Gastrocnemius medialis (tissue), 4 donors: ENCODE data around the gene ST6GALNAC3. TPM values are rescaled to one million over a fixed set of nuclear protein-coding genes. Genes with fewer than 3 reads are reported as not detected.

ENCODE experiments used
- ATAC-seq, 2 donors: fragments of 150-250 bp; one replicate each; pipeline ENCODE4 v1.9.1; 2016
- DNase-seq, 2 donors: peaks; one replicate each; pipeline ENCODE4 v3.0.0-alpha.2; 2019
- H3K27ac ChIP-seq, 4 donors: fragments of 200-600 bp; sonication (generic); 1 replicate in 1 of 4; 2 replicates in 3 of 4; pipeline ENCODE4 v1.5.1; 2016 to 2018; ENCODE audit warnings: mild to moderate bottlenecking in 2 of 4, moderate library complexity in 1 of 4
- H3K27me3 ChIP-seq, 3 donors: fragments of 200-600 bp; sonication (generic) in 2 of 3; 1 replicate in 1 of 3; 2 replicates in 2 of 3; pipeline versions ENCODE4 v1.5.1 to v1.6.0; 2016 to 2019; ENCODE audit warnings: mild to moderate bottlenecking in 1 of 3, moderate library complexity in 1 of 3
- H3K36me3 ChIP-seq, 2 donors: fragments of 200-600 bp; sonication (generic) in 1 of 2; one replicate each; pipeline ENCODE4 v1.5.1; 2017 to 2018
- H3K4me1 ChIP-seq, 2 donors: fragments of 200-600 bp; sonication (generic) in 1 of 2; one replicate each; pipeline ENCODE4 v1.5.1; 2016 to 2017; ENCODE audit warnings: mild to moderate bottlenecking in 2 of 2
- H3K4me3 ChIP-seq, 4 donors: fragments of 200-600 bp; sonication (generic) in 3 of 4; 1 replicate in 1 of 4; 2 replicates in 3 of 4; pipeline ENCODE4 v1.5.1; 2016 to 2019; ENCODE audit warnings: mild to moderate bottlenecking in 2 of 4
- H3K9me3 ChIP-seq, 3 donors: fragments of 200-600 bp; sonication (generic) in 2 of 3; 1 replicate in 1 of 3; 2 replicates in 2 of 3; pipeline ENCODE4 v1.5.1; 2016 to 2019
- CTCF ChIP-seq, 5 experiments: fragments of 450-650 bp in 3 of 5; fragments of 200-600 bp in 2 of 5; sonication (generic) in 2 of 5; IDR thresholded peaks in 4 of 5; conservative IDR thresholded peaks in 1 of 5; 1 replicate in 4 of 5; 2 replicates in 1 of 5; pipeline ENCODE4 v1.5.1; 2016 to 2019; ENCODE audit warnings: antibody characterized with exemption in 5 of 5, mild to moderate bottlenecking in 3 of 5, moderate library complexity in 3 of 5
- POLR2A ChIP-seq, 2 donors: fragments of 450-650 bp; IDR thresholded peaks; one replicate each; pipeline ENCODE4 v1.6.1; 2017; ENCODE audit warnings: antibody characterized with exemption in 2 of 2, mild to moderate bottlenecking in 2 of 2, moderate library complexity in 2 of 2
- in situ Hi-C, 4 donors: fragments of 200-750 bp; cut with MboI; loops; one replicate each; pipeline versions ENCODE4 v1.15.0 to v1.8.0; 2017; ENCODE audit warnings: low sequenced_read_pairs in 4 of 4
- intact Hi-C: fragments of 100-400 bp; cut with DNase I; formaldehyde crosslinking; loops from one replicate; pipeline ENCODE4 v1.15.1; 2023; ENCODE audit warnings: low total_unique reads
- total RNA-seq, 4 donors: library from RNA; depleted of rRNA; stranded (reverse); fragments of >200 nt; gene quantifications; one replicate each; pipeline versions ENCODE4 v1.1.0 to v1.2.3, GENCODE V29; 2016

The ST6GALNAC3 gene
- total RNA-seq, 4 donors from 2014 or later = 1.7 to 3.9 (median 2.8) TPM

- in situ Hi-C loops = no loop called here
- ATAC-seq (no peak), DNase-seq (no peak)
- Histone ChIP-seq H3K27ac (no peak overlapping the region), H3K4me3 (no peak overlapping the region), H3K9me3 (no peaks in the 10 kb centered on the region), H3K36me3 (no peaks in the 10 kb centered on the region), H3K4me1 (no peaks in the 10 kb centered on the region), H3K27me3 (no peaks in the 10 kb centered on the region)
- TF ChIP-seq CTCF (IDR thresholded peaks at IDR 0.05 in 4 of 5, conservative IDR thresholded peaks at IDR 0.05 in 1 of 5) (no peak), POLR2A (IDR thresholded peaks at IDR 0.05) (no peak)
- intact Hi-C loops = no loop called here
These were observed 509.4 kb downstream of the ST6GALNAC3 start for GRCh38 chr1:76583875-76584477.

GRCh38 chr1:76585980-76586674 is 511.6 kb downstream of the ST6GALNAC3 start:
- in situ Hi-C loops = no loop called here
- H3K27ac ChIP-seq = no peak overlapping the region
- DNase-seq (no peak), ATAC-seq (no peak)
- no peaks in the 10 kb centered on the region for H3K36me3 ChIP-seq
- H3K4me3 ChIP-seq = no peak overlapping the region
- no peak for TF ChIP-seq CTCF (IDR thresholded peaks at IDR 0.05 in 4 of 5, conservative IDR thresholded peaks at IDR 0.05 in 1 of 5)
- no peaks in the 10 kb centered on the region for H3K27me3 ChIP-seq
- no peaks in the 10 kb centered on the region for H3K9me3 ChIP-seq
- H3K4me1 ChIP-seq = no peaks in the 10 kb centered on the region
- intact Hi-C loops = no loop called here

GRCh38 chr1:76587212-76587611 is 512.7 kb downstream of the ST6GALNAC3 start:
- ATAC-seq = no peak

GRCh38 chr1:76591461-76591860 is 516.9 kb downstream of the ST6GALNAC3 start:
- H3K4me1 ChIP-seq = no peaks in the 10 kb centered on the region
- TF ChIP-seq CTCF (IDR thresholded peaks at IDR 0.05 in 4 of 5, conservative IDR thresholded peaks at IDR 0.05 in 1 of 5) (no peak), POLR2A (IDR thresholded peaks at IDR 0.05) (no peak)
- no peak for DNase-seq
- H3K4me3 ChIP-seq = no peak overlapping the region
- ATAC-seq = no peak
- no peak overlapping the region for H3K27ac ChIP-seq
- intact Hi-C loops = no loop called here
- no peaks in the 10 kb centered on the region for H3K27me3 ChIP-seq
- H3K36me3 ChIP-seq = no peaks in the 10 kb centered on the region
- H3K9me3 ChIP-seq = no peaks in the 10 kb centered on the region
- in situ Hi-C loops = no loop called here

More at GRCh38 chr1:76587212-76587611, 512.7 kb downstream of the ST6GALNAC3 start:
- intact Hi-C loops (no loop called here), in situ Hi-C loops (no loop called here)
- no peaks in the 10 kb centered on the region for H3K4me1 ChIP-seq
- H3K36me3 ChIP-seq = no peaks in the 10 kb centered on the region
- no peaks in the 10 kb centered on the region for H3K9me3 ChIP-seq
- no peaks in the 10 kb centered on the region for H3K27me3 ChIP-seq
- H3K27ac ChIP-seq = no peak overlapping the region
- DNase-seq = no peak
- no peak for TF ChIP-seq POLR2A (IDR thresholded peaks at IDR 0.05)
- no peak for TF ChIP-seq CTCF (IDR thresholded peaks at IDR 0.05 in 4 of 5, conservative IDR thresholded peaks at IDR 0.05 in 1 of 5)
- H3K4me3 ChIP-seq = no peak overlapping the region
